Hematopoietic multipotent progenitor cell treated with erythropoietin and hydrocortisone succinate and interleukin-3 and kit ligand, for 6 days (in vitro differentiated cells): ENCODE measurements around the gene HSFX4.
"Not testable (repeated sequence)": the region's sequence is repeated elsewhere in the genome, so short reads cannot be mapped to it uniquely, and the experiment has no call there.

Source experiments
- DNase-seq: peaks from one replicate; pipeline ENCODE4 v3.0.0-alpha.2; 2015

HSFX4 gene

GRCh38 chrX:149929400-149929799, at the start of gene HSFX4:
Gene HSFX4 (plus strand): TSS chrX:149929573. CDS start chrX:149929645, 72 bp downstream.
- not testable (repeated sequence) for DNase-seq

- DNase-seq: peak; percentile 39
Observed at GRCh38 chrX:149881081-149881711, 48.2 kb upstream of the HSFX4 start, which contains the start of gene MAGEA8. Gene MAGEA8 (plus strand): TSS chrX:149881183. CDS start chrX:149884273, 3,090 bp downstream.

GRCh38 chrX:149890828-149891227, 38.5 kb upstream of the HSFX4 start:
- DNase-seq: not testable (repeated sequence)

GRCh38 chrX:149898554-149898953, 30.8 kb upstream of the HSFX4 start:
- no peak for DNase-seq

GRCh38 chrX:149903889-149904748, 25.3 kb upstream of the HSFX4 start:
- peak; percentile 68 for DNase-seq

- no peak for DNase-seq
Observed at GRCh38 chrX:149908308-149908707, 21.1 kb upstream of the HSFX4 start.

GRCh38 chrX:149908727-149909126, 20.6 kb upstream of the HSFX4 start:
- no peak for DNase-seq

- no peak for DNase-seq
Observed at GRCh38 chrX:149909324-149910177, 19.8 kb upstream of the HSFX4 start.

GRCh38 chrX:149910178-149910695, 19.1 kb upstream of the HSFX4 start:
- peak; percentile 16 for DNase-seq

- no peak for DNase-seq
Observed at GRCh38 chrX:149916745-149917392, 12.5 kb upstream of the HSFX4 start.

GRCh38 chrX:149923836-149924235, 5.5 kb upstream of the HSFX4 start:
- DNase-seq: not testable (repeated sequence)

GRCh38 chrX:149924434-149924833, 4.9 kb upstream of the HSFX4 start:
- not testable (repeated sequence) for DNase-seq

- DNase-seq: not testable (repeated sequence)
Observed at GRCh38 chrX:149927245-149927963, 2.0 kb upstream of the HSFX4 start.

- not testable (repeated sequence) for DNase-seq
Observed at GRCh38 chrX:149927964-149928258, 1.5 kb upstream of the HSFX4 start.

GRCh38 chrX:149928635-149929034, 738 bp upstream of the HSFX4 start:
- DNase-seq: not testable (repeated sequence)

- not testable (repeated sequence) for DNase-seq
Observed at GRCh38 chrX:149931355-149931754, 2.0 kb downstream of the HSFX4 start.

- DNase-seq: not testable (repeated sequence)
Observed at GRCh38 chrX:149932150-149932549, 2.8 kb downstream of the HSFX4 start.

GRCh38 chrX:149932970-149933369, 3.6 kb downstream of the HSFX4 start:
- DNase-seq: not testable (repeated sequence)

GRCh38 chrX:149933547-149933946, 4.2 kb downstream of the HSFX4 start:
- DNase-seq: not testable (repeated sequence)

- DNase-seq: not testable (repeated sequence)
Observed at GRCh38 chrX:149937328-149937727, 8.0 kb downstream of the HSFX4 start.

- peak; percentile 21 for DNase-seq
Observed at GRCh38 chrX:149937871-149938426, 8.6 kb downstream of the HSFX4 start.
